Activated CD4-positive, alpha-beta memory T cell treated with anti-CD3 and anti-CD28 coated beads for 36 hours (primary cell): Measurements from ENCODE around the gene AARS2. TPM values are rescaled to one million over a fixed set of nuclear protein-coding genes. Genes with fewer than 3 reads are reported as not detected.

Source experiments
- CTCF ChIA-PET: fragments of 350-600 bp; sonication (Branson Sonifier 250); formaldehyde crosslinking; loops from one replicate; lab custom pipeline; 2021; ENCODE audit warnings: antibody characterized with exemption, inconsistent platforms; lab: Charles Lee
- POLR2A ChIA-PET: fragments of 350-600 bp; sonication (Branson Sonifier 250); formaldehyde crosslinking; loops from one replicate; lab custom pipeline; 2021; ENCODE audit warnings: antibody characterized with exemption; lab: Charles Lee
- DNase-seq: peaks from one replicate; pipeline ENCODE4 v3.0.0-alpha.2; 2020
- H3K27ac Mint-ChIP-seq: one replicate; pipeline ENCODE4 v1.8.0; 2021; ENCODE audit warnings: mixed read lengths
- H3K27me3 Mint-ChIP-seq: one replicate; pipeline ENCODE4 v1.8.0; 2021; ENCODE audit warnings: mixed read lengths
- H3K36me3 Mint-ChIP-seq: one replicate; pipeline ENCODE4 v1.8.0; 2021; ENCODE audit warnings: mixed read lengths
- H3K4me1 Mint-ChIP-seq: one replicate; pipeline ENCODE4 v1.8.0; 2021; ENCODE audit warnings: low read depth, mixed read lengths
- H3K4me3 Mint-ChIP-seq: one replicate; pipeline ENCODE4 v1.8.0; 2021; ENCODE audit warnings: mild to moderate bottlenecking, mixed read lengths
- H3K9me3 Mint-ChIP-seq: one replicate; pipeline ENCODE4 v1.8.0; 2021; ENCODE audit warnings: mixed read lengths
- intact Hi-C: fragments of 100-400 bp; cut with micrococcal nuclease; formaldehyde crosslinking; loops from one replicate; pipeline ENCODE4 v1.15.1; 2023
- total RNA-seq, 2 experiments: library from RNA; stranded (reverse); gene quantifications; one replicate each; pipeline ENCODE4 v1.2.3, GENCODE V29; 2021

AARS2 gene
- total RNA-seq, 2 experiments from 2014 or later = 16.3 to 16.5 TPM

- CTCF ChIA-PET = interaction anchor here (0.8 to 1.1 kb wide), 2 partner anchors 18 to 27 kb away, joined by 3 to 7 read pairs; partner anchors contain the start of gene AARS2
- Mint-ChIP-seq H3K9me3 (no peaks in the 10 kb centered on the region), H3K4me1 (no peaks in the 10 kb centered on the region), H3K27me3 (peaks cover 51% of the 10 kb centered on the region), H3K27ac (no peak overlapping the region), H3K36me3 (no peaks in the 10 kb centered on the region), H3K4me3 (no peak overlapping the region)
- DNase-seq = no peak
- POLR2A ChIA-PET = no interaction called here
- intact Hi-C loops = no loop called here
Measured at GRCh38 chr6:44285552-44286284, 27.4 kb downstream of the AARS2 start.

- H3K4me3 Mint-ChIP-seq = no peak overlapping the region
- H3K4me1 Mint-ChIP-seq = no peaks in the 10 kb centered on the region
- ChIA-PET CTCF (interaction anchor here (1.1 kb wide), 1 partner anchor 14 kb away, joined by 3 read pairs; the partner anchor contains the start of gene TMEM151B), POLR2A (no interaction called here)
- H3K27me3 Mint-ChIP-seq = peaks cover 44% of the 10 kb centered on the region
- no peaks in the 10 kb centered on the region for H3K36me3 Mint-ChIP-seq
- no peak for DNase-seq
- intact Hi-C loops = no loop called here
- no peaks in the 10 kb centered on the region for H3K9me3 Mint-ChIP-seq
- no peak overlapping the region for H3K27ac Mint-ChIP-seq
Measured at GRCh38 chr6:44284867-44285266, 28.3 kb downstream of the AARS2 start.

- no peak for DNase-seq
- CTCF ChIA-PET = interaction anchor here (0.7 to 1.6 kb wide), 3 partner anchors 14 to 29 kb away, joined by 3 to 6 read pairs (median 4); partner anchors contain the start of genes AARS2 and TMEM151B
- Mint-ChIP-seq H3K4me1 (no peaks in the 10 kb centered on the region), H3K27ac (no peak overlapping the region), H3K36me3 (no peaks in the 10 kb centered on the region), H3K9me3 (no peaks in the 10 kb centered on the region), H3K4me3 (no peak overlapping the region), H3K27me3 (peaks cover 41% of the 10 kb centered on the region)
- POLR2A ChIA-PET = no interaction called here
- intact Hi-C loops = no loop called here
Measured at GRCh38 chr6:44284121-44284520, 29.0 kb downstream of the AARS2 start.

GRCh38 chr6:44278774-44279697, 34.1 kb downstream of the AARS2 start:
- Mint-ChIP-seq H3K4me1 (peaks cover 2% of the 10 kb centered on the region), H3K27me3 (peaks cover 33% of the 10 kb centered on the region), H3K36me3 (no peaks in the 10 kb centered on the region), H3K9me3 (no peaks in the 10 kb centered on the region), H3K4me3 (no peak overlapping the region), H3K27ac (no peak overlapping the region)
- ChIA-PET CTCF (interaction anchor here (0.7 to 2.9 kb wide), 2 partner anchors 12 to 67 kb away, joined by 3 to 10 read pairs; no protein-coding TSS in a partner anchor), POLR2A (interaction anchor here (0.6 kb wide), 1 partner anchor 14 kb away, joined by 3 read pairs; no protein-coding TSS in a partner anchor)
- intact Hi-C loops = no loop called here
- no peak for DNase-seq

- Mint-ChIP-seq H3K27me3 (peaks cover 36% of the 10 kb centered on the region), H3K4me3 (no peak overlapping the region), H3K4me1 (peaks cover 2% of the 10 kb centered on the region), H3K36me3 (no peaks in the 10 kb centered on the region), H3K27ac (no peak overlapping the region), H3K9me3 (no peaks in the 10 kb centered on the region)
- POLR2A ChIA-PET = interaction anchor here (0.6 kb wide), 1 partner anchor 15 kb away, joined by 3 read pairs; no protein-coding TSS in a partner anchor
- CTCF ChIA-PET = interaction anchor here (0.7 to 2.9 kb wide), 3 partner anchors 11 to 68 kb away, joined by 3 to 10 read pairs (median 7); no protein-coding TSS in a partner anchor
- intact Hi-C loops = no loop called here
- no peak for DNase-seq
Measured at GRCh38 chr6:44278315-44278714, 34.8 kb downstream of the AARS2 start.

- peaks cover 2% of the 10 kb centered on the region for H3K4me1 Mint-ChIP-seq
- ChIA-PET POLR2A (no interaction called here), CTCF (interaction anchor here (1.0 to 3.2 kb wide), 4 partner anchors 10 to 61 kb away, joined by 3 to 15 read pairs (median 8); no protein-coding TSS in a partner anchor)
Measured at GRCh38 chr6:44277763-44278162, 35.4 kb downstream of the AARS2 start.

GRCh38 chr6:44276667-44277640, 36.2 kb downstream of the AARS2 start:
- Mint-ChIP-seq H3K27me3 (peaks cover 46% of the 10 kb centered on the region), H3K9me3 (no peaks in the 10 kb centered on the region), H3K36me3 (no peaks in the 10 kb centered on the region), H3K27ac (no peak overlapping the region), H3K4me3 (no peak overlapping the region), H3K4me1 (peaks cover 2% of the 10 kb centered on the region)
- CTCF ChIA-PET = interaction anchor here (1.0 to 3.2 kb wide), 5 partner anchors 10 to 62 kb away, joined by 3 to 15 read pairs (median 7); no protein-coding TSS in a partner anchor
- DNase-seq = no peak
- POLR2A ChIA-PET = no interaction called here
- intact Hi-C loops = no loop called here

More at GRCh38 chr6:44277763-44278162, 35.4 kb downstream of the AARS2 start:
- Mint-ChIP-seq H3K9me3 (no peaks in the 10 kb centered on the region), H3K4me3 (peak overlapping the region; percentile 3), H3K27ac (no peak overlapping the region), H3K27me3 (peaks cover 41% of the 10 kb centered on the region), H3K36me3 (no peaks in the 10 kb centered on the region)
- DNase-seq = no peak
- intact Hi-C loops = no loop called here

- POLR2A ChIA-PET = no interaction called here
Measured at GRCh38 chr6:44275749-44276648, 37.1 kb downstream of the AARS2 start.

GRCh38 chr6:44275271-44275748, 37.8 kb downstream of the AARS2 start:
- ChIA-PET POLR2A (no interaction called here), CTCF (interaction anchor here (0.6 to 3.2 kb wide), 4 partner anchors 13 to 64 kb away, joined by 3 to 15 read pairs (median 3); no protein-coding TSS in a partner anchor)
- Mint-ChIP-seq H3K36me3 (no peaks in the 10 kb centered on the region), H3K27me3 (peaks cover 55% of the 10 kb centered on the region), H3K4me1 (peaks cover 4% of the 10 kb centered on the region), H3K9me3 (no peaks in the 10 kb centered on the region), H3K4me3 (no peak overlapping the region), H3K27ac (no peak overlapping the region)
- intact Hi-C loops = no loop called here
- DNase-seq = no peak

More at GRCh38 chr6:44275749-44276648, 37.1 kb downstream of the AARS2 start:
- CTCF ChIA-PET = interaction anchor here (0.6 to 3.2 kb wide), 4 partner anchors 12 to 63 kb away, joined by 3 to 15 read pairs (median 3); no protein-coding TSS in a partner anchor
- peaks cover 54% of the 10 kb centered on the region for H3K27me3 Mint-ChIP-seq
- intact Hi-C loops = no loop called here
- H3K36me3 Mint-ChIP-seq = no peaks in the 10 kb centered on the region
- H3K4me3 Mint-ChIP-seq = no peak overlapping the region
- peak; percentile 37 for DNase-seq
- H3K4me1 Mint-ChIP-seq = peaks cover 3% of the 10 kb centered on the region
- no peak overlapping the region for H3K27ac Mint-ChIP-seq
- H3K9me3 Mint-ChIP-seq = no peaks in the 10 kb centered on the region

GRCh38 chr6:44273617-44274016, 39.5 kb downstream of the AARS2 start:
- no peak for DNase-seq
- H3K4me3 Mint-ChIP-seq = no peak overlapping the region
- intact Hi-C loops = no loop called here
- H3K27me3 Mint-ChIP-seq = peaks cover 63% of the 10 kb centered on the region
- H3K36me3 Mint-ChIP-seq = no peaks in the 10 kb centered on the region
- CTCF ChIA-PET = interaction anchor here (1.2 kb wide), 1 partner anchor 39 kb away, joined by 3 read pairs; the partner anchor contains the start of gene AARS2
- H3K27ac Mint-ChIP-seq = no peak overlapping the region
- peaks cover 19% of the 10 kb centered on the region for H3K4me1 Mint-ChIP-seq
- H3K9me3 Mint-ChIP-seq = no peaks in the 10 kb centered on the region
- POLR2A ChIA-PET = no interaction called here
